Esophagus muscularis mucosa (tissue), 4 donors: ENCODE data around the gene REC114. TPM values are rescaled to one million over a fixed set of nuclear protein-coding genes. Genes with fewer than 3 reads are reported as not detected.
"Not testable (repeated sequence)": the region's sequence is repeated elsewhere in the genome, so short reads cannot be mapped to it uniquely, and the experiment has no call there.

ENCODE experiments used
- DNase-seq: peaks from one replicate; pipeline ENCODE4 v3.0.0-alpha.2; 2017; ENCODE audit errors: extremely low spot score
- H3K27ac ChIP-seq, 4 donors: fragments of 200-600 bp; sonication (generic); replicated peaks in 1 of 4; 1 replicate in 3 of 4; 2 replicates in 1 of 4; pipeline ENCODE4 v1.5.1; 2016 to 2019; ENCODE audit warnings: mild to moderate bottlenecking in 1 of 4
- H3K27me3 ChIP-seq, 4 donors: fragments of 200-600 bp; sonication (generic); one replicate each; pipeline versions ENCODE4 v1.5.1 to v1.6.0; 2016 to 2019
- H3K36me3 ChIP-seq, 4 donors: fragments of 200-600 bp; sonication (generic); one replicate each; pipeline ENCODE4 v1.5.1; 2016 to 2019
- H3K4me1 ChIP-seq, 4 donors: fragments of 200-600 bp; sonication (generic); one replicate each; pipeline ENCODE4 v1.5.1; 2016 to 2019
- H3K4me3 ChIP-seq, 4 donors: fragments of 200-600 bp; sonication (generic); 1 replicate in 2 of 4; 2 replicates in 2 of 4; pipeline ENCODE4 v1.5.1; 2016 to 2019; ENCODE audit warnings: mild to moderate bottlenecking in 4 of 4, moderate library complexity in 1 of 4
- H3K9me3 ChIP-seq, 4 donors: fragments of 200-600 bp; sonication (generic); 1 replicate in 3 of 4; 2 replicates in 1 of 4; pipeline ENCODE4 v1.5.1; 2016 to 2019
- EP300 ChIP-seq: sonication (generic); formaldehyde crosslinking; IDR thresholded peaks from one replicate; pipeline ENCODE4 v1.6.1; 2017; ENCODE audit warnings: antibody characterized with exemption
- POLR2A ChIP-seq: fragments of 450-650 bp; IDR thresholded peaks from one replicate; pipeline ENCODE4 v1.6.1; 2017; ENCODE audit warnings: antibody characterized with exemption, moderate library complexity, mild to moderate bottlenecking, low read depth
- POLR2AphosphoS5 ChIP-seq, 2 donors: sonication (generic); formaldehyde crosslinking; IDR thresholded peaks; one replicate each; pipeline ENCODE4 v1.6.1; 2017; ENCODE audit warnings: antibody characterized with exemption in 2 of 2
- WGBS: methylation state at CpG from one replicate; pipeline ENCODE4 v1.1.5; 2018; 5-methylcytosine and 5-hydroxymethylcytosine counted together
- intact Hi-C: fragments of 100-400 bp; cut with DNase I; formaldehyde crosslinking; loops from one replicate; pipeline ENCODE4 v1.15.1; 2023
- total RNA-seq, 4 donors: library from RNA; depleted of rRNA; stranded (reverse); fragments of >200 nt; gene quantifications; one replicate each; pipeline versions ENCODE4 v1.1.0 to v1.2.1, GENCODE V29; 2016
- TF ChIP-seq, protein P1 (sequence below), 3 experiments: fragments of 200-600 bp in 2 of 3; fragments of 450-650 bp in 1 of 3; sonication (generic) in 2 of 3; IDR thresholded peaks; one replicate each; pipeline ENCODE4 v1.5.1; 2017 to 2019; ENCODE audit warnings: antibody characterized with exemption in 3 of 3, mild to moderate bottlenecking in 2 of 3, moderate library complexity in 1 of 3

Gene REC114
- total RNA-seq, 4 donors from 2014 or later: not detected

DNA sequence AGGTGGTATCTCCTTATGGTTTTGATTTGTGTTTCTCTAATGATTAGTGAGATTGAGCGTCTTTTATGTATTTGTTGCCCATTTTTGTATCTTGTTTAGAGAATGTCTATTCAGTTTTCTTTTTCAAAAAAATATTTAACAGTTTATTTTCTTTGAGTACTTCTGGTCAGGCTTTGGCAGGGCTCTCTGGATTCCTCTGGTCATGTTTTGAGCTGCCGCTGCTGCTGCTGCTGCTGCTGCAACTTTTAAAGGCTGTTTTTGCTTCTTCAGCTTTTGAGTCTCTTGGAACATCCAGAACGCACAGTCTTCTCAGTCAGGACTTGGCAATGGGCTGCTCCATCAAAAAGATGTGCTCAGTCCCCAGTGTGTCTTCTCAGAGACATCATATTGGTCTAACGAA, 40.1 kb downstream of the REC114 start:
- intact Hi-C loops: no loop called here
- H3K27ac ChIP-seq: no peak overlapping the region
- no peaks in the 10 kb centered on the region for H3K9me3 ChIP-seq
- H3K36me3 ChIP-seq: no peaks in the 10 kb centered on the region
- H3K27me3 ChIP-seq: no peaks in the 10 kb centered on the region
- 88% methylated on average over 4 of the region's 4 CpGs for WGBS
- DNase-seq: no peak
- no peak overlapping the region for H3K4me3 ChIP-seq
- H3K4me1 ChIP-seq: no peaks in the 10 kb centered on the region
- TF ChIP-seq POLR2A (no peak), POLR2AphosphoS5 (IDR thresholded peaks at IDR 0.05) (no peak), EP300 (no peak)
- TF ChIP-seq, protein P1, sequence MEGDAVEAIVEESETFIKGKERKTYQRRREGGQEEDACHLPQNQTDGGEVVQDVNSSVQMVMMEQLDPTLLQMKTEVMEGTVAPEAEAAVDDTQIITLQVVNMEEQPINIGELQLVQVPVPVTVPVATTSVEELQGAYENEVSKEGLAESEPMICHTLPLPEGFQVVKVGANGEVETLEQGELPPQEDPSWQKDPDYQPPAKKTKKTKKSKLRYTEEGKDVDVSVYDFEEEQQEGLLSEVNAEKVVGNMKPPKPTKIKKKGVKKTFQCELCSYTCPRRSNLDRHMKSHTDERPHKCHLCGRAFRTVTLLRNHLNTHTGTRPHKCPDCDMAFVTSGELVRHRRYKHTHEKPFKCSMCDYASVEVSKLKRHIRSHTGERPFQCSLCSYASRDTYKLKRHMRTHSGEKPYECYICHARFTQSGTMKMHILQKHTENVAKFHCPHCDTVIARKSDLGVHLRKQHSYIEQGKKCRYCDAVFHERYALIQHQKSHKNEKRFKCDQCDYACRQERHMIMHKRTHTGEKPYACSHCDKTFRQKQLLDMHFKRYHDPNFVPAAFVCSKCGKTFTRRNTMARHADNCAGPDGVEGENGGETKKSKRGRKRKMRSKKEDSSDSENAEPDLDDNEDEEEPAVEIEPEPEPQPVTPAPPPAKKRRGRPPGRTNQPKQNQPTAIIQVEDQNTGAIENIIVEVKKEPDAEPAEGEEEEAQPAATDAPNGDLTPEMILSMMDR (IDR thresholded peaks at IDR 0.05): no peak

DNA sequence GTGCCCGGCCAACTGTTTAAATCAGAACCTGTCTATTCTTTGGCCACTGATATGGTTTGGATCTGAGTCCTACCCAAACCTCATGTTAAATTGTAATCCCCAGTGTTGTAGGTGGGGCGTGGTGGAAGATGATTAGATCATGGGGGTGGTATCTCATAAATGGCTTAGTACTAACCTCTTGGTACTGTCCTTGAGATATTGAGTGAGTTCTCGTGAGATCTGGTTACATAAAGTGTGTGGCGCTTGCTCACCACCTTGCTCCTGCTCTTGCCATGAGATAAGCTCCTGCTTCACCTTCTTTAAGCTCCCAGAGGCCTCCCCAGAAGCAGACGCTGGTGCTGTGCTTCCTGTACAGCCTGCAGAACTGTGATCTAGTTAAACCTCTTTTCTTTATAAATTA, 42.4 kb downstream of the REC114 start:
- Histone ChIP-seq H3K27ac (no peak overlapping the region), H3K27me3 (no peaks in the 10 kb centered on the region), H3K4me1 (no peaks in the 10 kb centered on the region), H3K36me3 (no peaks in the 10 kb centered on the region), H3K4me3 (no peak overlapping the region), H3K9me3 (no peaks in the 10 kb centered on the region)
- intact Hi-C loops: no loop called here
- no peak for TF ChIP-seq POLR2AphosphoS5 (IDR thresholded peaks at IDR 0.05)
- no peak for TF ChIP-seq POLR2A
- TF ChIP-seq, protein P1 (IDR thresholded peaks at IDR 0.05): no peak
- no peak for TF ChIP-seq EP300
- 81% methylated on average over 5 of the region's 5 CpGs for WGBS
- no peak for DNase-seq

DNA sequence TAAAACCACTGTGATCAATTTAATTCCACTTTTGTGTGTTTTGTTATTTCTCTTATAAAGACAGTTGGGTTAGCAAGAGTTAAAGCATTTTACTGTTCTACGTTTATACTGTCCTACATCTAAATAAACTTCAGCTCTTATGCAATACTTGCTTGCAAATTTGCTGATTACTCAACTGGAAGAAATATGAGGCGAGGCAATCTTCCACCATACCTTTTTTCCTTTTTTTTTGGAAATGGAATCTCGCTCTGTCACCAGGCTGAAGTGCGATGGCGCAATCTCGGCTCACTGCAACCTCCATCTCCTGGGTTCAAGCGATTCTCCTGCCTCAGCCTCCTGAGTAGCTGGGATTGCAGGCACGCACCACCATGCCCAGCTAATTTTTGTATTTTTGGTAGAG, 42.9 kb downstream of the REC114 start:
- H3K9me3 ChIP-seq, DNase-seq, H3K36me3 ChIP-seq, H3K27me3 ChIP-seq, H3K4me1 ChIP-seq, H3K27ac ChIP-seq, intact Hi-C loops, H3K4me3 ChIP-seq: not testable (repeated sequence)
- 74% methylated on average over 8 of the region's 8 CpGs for WGBS

DNA sequence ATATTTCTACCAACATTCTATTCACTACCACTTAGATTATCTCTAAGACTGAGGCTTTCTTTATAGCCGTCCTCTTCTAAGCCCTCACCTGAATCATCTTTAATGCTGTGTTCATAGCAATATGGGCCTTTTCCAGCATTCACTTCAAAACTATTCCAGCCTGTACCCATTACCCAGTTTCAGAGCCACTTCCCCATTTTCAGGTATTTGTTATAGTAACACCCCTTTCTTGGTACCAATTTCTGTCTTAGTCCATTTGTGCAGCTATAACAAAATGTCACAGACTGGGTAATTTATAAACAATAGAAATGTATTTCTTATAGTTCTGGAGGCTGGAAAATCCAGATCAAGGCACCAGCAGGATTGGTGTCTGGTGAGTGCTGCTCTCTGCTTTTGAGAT, 45.7 kb downstream of the REC114 start:
- H3K27me3 ChIP-seq: no peaks in the 10 kb centered on the region
- no peaks in the 10 kb centered on the region for H3K36me3 ChIP-seq
- no peaks in the 10 kb centered on the region for H3K4me1 ChIP-seq
- intact Hi-C loops: no loop called here
- H3K9me3 ChIP-seq: no peaks in the 10 kb centered on the region
- TF ChIP-seq POLR2A (no peak), POLR2AphosphoS5 (IDR thresholded peaks at IDR 0.05) (no peak), EP300 (no peak)
- TF ChIP-seq, protein P1 (IDR thresholded peaks at IDR 0.05): no peak
- no peak for DNase-seq
- H3K4me3 ChIP-seq: no peak overlapping the region
- 87% methylated on average over 1 of the region's 1 CpG for WGBS
- no peak overlapping the region for H3K27ac ChIP-seq

DNA sequence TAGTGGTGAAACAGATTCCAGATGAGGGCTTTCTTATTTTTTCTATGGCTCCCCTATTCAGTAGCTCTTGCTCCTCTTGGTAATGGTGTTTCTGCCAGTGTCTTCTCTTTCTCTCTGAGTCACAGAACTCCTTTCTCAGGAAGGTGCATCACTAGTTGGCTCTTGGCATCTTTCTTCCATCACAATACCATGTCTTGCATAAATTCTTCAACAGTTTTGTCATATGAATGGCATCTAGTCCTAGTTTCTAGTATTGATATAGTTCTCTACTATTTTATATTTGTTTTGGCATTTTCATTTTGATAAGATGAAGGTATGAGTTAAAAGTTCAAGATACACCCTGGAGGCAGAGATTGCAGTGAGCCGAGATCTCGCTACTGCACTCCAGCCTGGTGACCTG, 51.0 kb downstream of the REC114 start:
- no peak for TF ChIP-seq EP300
- TF ChIP-seq POLR2A: no peak
- TF ChIP-seq, protein P1 (IDR thresholded peaks at IDR 0.05): no peak
- TF ChIP-seq POLR2AphosphoS5 (IDR thresholded peaks at IDR 0.05): no peak
- Histone ChIP-seq H3K4me3 (no peak overlapping the region), H3K27ac (no peak overlapping the region), H3K36me3 (no peaks in the 10 kb centered on the region), H3K9me3 (no peaks in the 10 kb centered on the region), H3K4me1 (no peaks in the 10 kb centered on the region), H3K27me3 (no peaks in the 10 kb centered on the region)
- WGBS: 96% methylated on average over 2 of the region's 2 CpGs
- intact Hi-C loops: no loop called here
- no peak for DNase-seq
